OCI-LY3 (cell line): Measurements from ENCODE around the gene FNIP2.

ENCODE experiments used
- CTCF ChIP-seq: fragments of 200-600, 300-600 bp; sonication (generic); IDR thresholded peaks from 2 replicates; pipeline ENCODE4 v1.5.1; 2014; ENCODE audit warnings: antibody characterized with exemption, low read length, low read depth
- EZH2phosphoT487 ChIP-seq: fragments of 200-600 bp; shearing (Covaris generic); IDR thresholded peaks from 2 replicates; pipeline ENCODE4 v1.6.1; 2018; ENCODE audit warnings: antibody characterized with exemption, mixed run types, low read depth

GRCh38 chr4:158829254-158829653, 60.4 kb downstream of the FNIP2 start:
- TF ChIP-seq CTCF (no peak), EZH2phosphoT487 (no peak)
